SJSA1 (cell line): ENCODE results near the gene WDR41. TPM values are rescaled to one million over a fixed set of nuclear protein-coding genes. Genes with fewer than 3 reads are reported as not detected.
"Not testable (repeated sequence)": the region's sequence is repeated elsewhere in the genome, so short reads cannot be mapped to it uniquely, and the experiment has no call there.

Source experiments
- DNase-seq, 2 experiments: peaks; one replicate each; pipeline ENCODE4 v3.0.0-alpha.2; 2015 to 2020; ENCODE audit warnings: low spot score in 2 of 2, low read depth in 1 of 2
- H3K27ac ChIP-seq: fragments of 250-450 bp; sonication (Bioruptor Pico); 2 replicates; pipeline ENCODE4 v1.5.1; 2020; ENCODE audit warnings: mild to moderate bottlenecking, moderate library complexity
- H3K27me3 ChIP-seq: fragments of 250-450 bp; sonication (Bioruptor Pico); replicated peaks from 2 replicates; pipeline ENCODE4 v1.5.1; 2020; ENCODE audit warnings: mild to moderate bottlenecking, moderate library complexity
- H3K36me3 ChIP-seq: fragments of 250-450 bp; sonication (Bioruptor Pico); 2 replicates; pipeline ENCODE4 v1.5.1; 2020; ENCODE audit warnings: mild to moderate bottlenecking
- H3K4me1 ChIP-seq: fragments of 250-450 bp; sonication (Bioruptor Pico); replicated peaks from 2 replicates; pipeline ENCODE4 v1.6.1; 2021; ENCODE audit warnings: mild to moderate bottlenecking
- H3K4me3 ChIP-seq: fragments of 250-450 bp; sonication (Bioruptor Pico); 2 replicates; pipeline ENCODE4 v1.5.1; 2020; ENCODE audit warnings: mild to moderate bottlenecking
- H3K9me3 ChIP-seq: fragments of 250-450 bp; sonication (Bioruptor Pico); replicated peaks from 2 replicates; pipeline ENCODE4 v1.5.1; 2020; ENCODE audit warnings: mild to moderate bottlenecking
- total RNA-seq: library from RNA; depleted of rRNA; stranded (reverse); fragments of >200 nt; shearing (Covaris generic); gene quantifications from 2 replicates; pipeline ENCODE4 v1.2.3, GENCODE V29; 2014

Gene WDR41
- total RNA-seq, 1 experiment from 2014 or later = 113 TPM

GRCh38 chr5:77483682-77484081, 8.4 kb downstream of the WDR41 start:
- DNase-seq = no peak
- no peaks in the 10 kb centered on the region for H3K9me3 ChIP-seq
- H3K36me3 ChIP-seq = peaks cover 62% of the 10 kb centered on the region
- no peaks in the 10 kb centered on the region for H3K27me3 ChIP-seq
- H3K27ac ChIP-seq = no peak overlapping the region
- no peaks in the 10 kb centered on the region for H3K4me1 ChIP-seq
- no peak overlapping the region for H3K4me3 ChIP-seq

GRCh38 chr5:77475041-77475440, 17.1 kb downstream of the WDR41 start:
- not testable (repeated sequence) for H3K4me3 ChIP-seq, H3K27ac ChIP-seq, H3K9me3 ChIP-seq, H3K27me3 ChIP-seq, DNase-seq, H3K4me1 ChIP-seq, H3K36me3 ChIP-seq

- H3K27me3 ChIP-seq, H3K9me3 ChIP-seq, H3K36me3 ChIP-seq, H3K27ac ChIP-seq, DNase-seq, H3K4me3 ChIP-seq, H3K4me1 ChIP-seq: not testable (repeated sequence)
Observed at GRCh38 chr5:77468875-77469274, 23.2 kb downstream of the WDR41 start.

GRCh38 chr5:77463905-77464304, 28.2 kb downstream of the WDR41 start:
- Histone ChIP-seq H3K4me1 (no peaks in the 10 kb centered on the region), H3K9me3 (no peaks in the 10 kb centered on the region; the same call in 1 of the 2 replicates), H3K27ac (no peak overlapping the region), H3K36me3 (peaks cover 8% of the 10 kb centered on the region), H3K27me3 (no peaks in the 10 kb centered on the region), H3K4me3 (no peak overlapping the region)
- DNase-seq = no peak

GRCh38 chr5:77461287-77461686, 30.8 kb downstream of the WDR41 start:
- H3K9me3 ChIP-seq = no peaks in the 10 kb centered on the region; the same call in 1 of the 2 replicates
- DNase-seq = no peak
- peaks cover 7% of the 10 kb centered on the region; the same call in 1 of the 2 replicates for H3K36me3 ChIP-seq
- H3K4me3 ChIP-seq = no peak overlapping the region
- H3K27ac ChIP-seq = no peak overlapping the region
- H3K27me3 ChIP-seq = no peaks in the 10 kb centered on the region
- no peaks in the 10 kb centered on the region for H3K4me1 ChIP-seq

- H3K36me3 ChIP-seq = peaks cover 24% of the 10 kb centered on the region
- no peaks in the 10 kb centered on the region for H3K4me1 ChIP-seq
- H3K9me3 ChIP-seq = no peaks in the 10 kb centered on the region
- no peak overlapping the region for H3K4me3 ChIP-seq
- no peak for DNase-seq
- H3K27me3 ChIP-seq = no peaks in the 10 kb centered on the region
- no peak overlapping the region for H3K27ac ChIP-seq
Observed at GRCh38 chr5:77454123-77454522, 38.0 kb downstream of the WDR41 start.

- Histone ChIP-seq H3K4me1 (no peaks in the 10 kb centered on the region), H3K27ac (no peak overlapping the region), H3K9me3 (no peaks in the 10 kb centered on the region), H3K27me3 (no peaks in the 10 kb centered on the region), H3K4me3 (no peak overlapping the region), H3K36me3 (peaks cover 39% of the 10 kb centered on the region)
- DNase-seq = no peak
Observed at GRCh38 chr5:77452351-77452750, 39.8 kb downstream of the WDR41 start.

- DNase-seq = no peak
- H3K9me3 ChIP-seq = no peaks in the 10 kb centered on the region
- peaks cover 44% of the 10 kb centered on the region for H3K36me3 ChIP-seq
- no peak overlapping the region for H3K27ac ChIP-seq
- no peaks in the 10 kb centered on the region for H3K4me1 ChIP-seq
- no peak overlapping the region for H3K4me3 ChIP-seq
- H3K27me3 ChIP-seq = no peaks in the 10 kb centered on the region
Observed at GRCh38 chr5:77449981-77450380, 42.1 kb downstream of the WDR41 start.

- no peak for DNase-seq
- Histone ChIP-seq H3K27ac (no peak overlapping the region), H3K36me3 (peaks cover 44% of the 10 kb centered on the region), H3K9me3 (no peaks in the 10 kb centered on the region), H3K4me3 (no peak overlapping the region), H3K4me1 (no peaks in the 10 kb centered on the region), H3K27me3 (no peaks in the 10 kb centered on the region)
Observed at GRCh38 chr5:77449277-77449676, 42.8 kb downstream of the WDR41 start.

- no peaks in the 10 kb centered on the region for H3K4me1 ChIP-seq
- DNase-seq = no peak
- H3K9me3 ChIP-seq = no peaks in the 10 kb centered on the region
- H3K27ac ChIP-seq = no peak overlapping the region
- H3K27me3 ChIP-seq = no peaks in the 10 kb centered on the region
- H3K4me3 ChIP-seq = no peak overlapping the region
- peaks cover 43% of the 10 kb centered on the region for H3K36me3 ChIP-seq
Observed at GRCh38 chr5:77448831-77449230, 43.3 kb downstream of the WDR41 start.

GRCh38 chr5:77444356-77444755, 47.8 kb downstream of the WDR41 start:
- no peak overlapping the region for H3K4me3 ChIP-seq
- peaks cover 37% of the 10 kb centered on the region for H3K36me3 ChIP-seq
- no peaks in the 10 kb centered on the region for H3K27me3 ChIP-seq
- no peaks in the 10 kb centered on the region for H3K4me1 ChIP-seq
- no peak for DNase-seq
- no peaks in the 10 kb centered on the region for H3K9me3 ChIP-seq
- H3K27ac ChIP-seq = no peak overlapping the region

GRCh38 chr5:77443670-77444069, 48.4 kb downstream of the WDR41 start:
- Histone ChIP-seq H3K36me3 (peaks cover 30% of the 10 kb centered on the region), H3K4me3 (no peak overlapping the region), H3K9me3 (no peaks in the 10 kb centered on the region), H3K27me3 (no peaks in the 10 kb centered on the region), H3K4me1 (no peaks in the 10 kb centered on the region), H3K27ac (no peak overlapping the region)
- DNase-seq = no peak

GRCh38 chr5:77438071-77438470, 54.0 kb downstream of the WDR41 start:
- H3K9me3 ChIP-seq = no peaks in the 10 kb centered on the region
- no peak overlapping the region for H3K27ac ChIP-seq
- H3K27me3 ChIP-seq = no peaks in the 10 kb centered on the region
- H3K36me3 ChIP-seq = peaks cover 49% of the 10 kb centered on the region
- no peak for DNase-seq
- no peaks in the 10 kb centered on the region for H3K4me1 ChIP-seq
- no peak overlapping the region for H3K4me3 ChIP-seq

GRCh38 chr5:77437194-77437593, 54.9 kb downstream of the WDR41 start:
- H3K4me1 ChIP-seq = peaks cover under 1% of the 10 kb centered on the region; the same call in 1 of the 2 replicates
- H3K36me3 ChIP-seq = peaks cover 58% of the 10 kb centered on the region
- H3K4me3 ChIP-seq = no peak overlapping the region
- H3K9me3 ChIP-seq = no peaks in the 10 kb centered on the region
- DNase-seq = no peak
- no peaks in the 10 kb centered on the region for H3K27me3 ChIP-seq
- no peak overlapping the region for H3K27ac ChIP-seq

GRCh38 chr5:77431719-77432118, 60.4 kb downstream of the WDR41 start:
- Histone ChIP-seq H3K4me1 (peaks cover 29% of the 10 kb centered on the region), H3K27ac (peak overlapping the region; percentile 76), H3K9me3 (no peaks in the 10 kb centered on the region), H3K36me3 (peaks cover 50% of the 10 kb centered on the region), H3K4me3 (no peak overlapping the region), H3K27me3 (no peaks in the 10 kb centered on the region)
- DNase-seq = no peak
